EL (cell line): ENCODE results near the gene TMEM205.
A peak's percentile ranks its signal among the peaks of the same experiment; 100 is the strongest.
"Not testable (repeated sequence)": the region's sequence is repeated elsewhere in the genome, so short reads cannot be mapped to it uniquely, and the experiment has no call there.

Experiments used
- DNase-seq: peaks from one replicate; pipeline ENCODE4 v3.0.0-alpha.2; 2016

TMEM205 gene

GRCh38 chr19:11346104-11346940 lies at the start of gene TMEM205, which contains the start of gene CCDC159:
TSS of gene TMEM205 (minus strand) at chr19:11346268. CDS start at chr19:11345619, 649 bp downstream.
TSS of gene CCDC159 (plus strand) at chr19:11346519. CDS start at chr19:11346607, 88 bp downstream.
- DNase-seq = peak; percentile 100

GRCh38 chr19:11390933-11391680 lies 45.0 kb upstream of the TMEM205 start:
- no peak for DNase-seq

DNA sequence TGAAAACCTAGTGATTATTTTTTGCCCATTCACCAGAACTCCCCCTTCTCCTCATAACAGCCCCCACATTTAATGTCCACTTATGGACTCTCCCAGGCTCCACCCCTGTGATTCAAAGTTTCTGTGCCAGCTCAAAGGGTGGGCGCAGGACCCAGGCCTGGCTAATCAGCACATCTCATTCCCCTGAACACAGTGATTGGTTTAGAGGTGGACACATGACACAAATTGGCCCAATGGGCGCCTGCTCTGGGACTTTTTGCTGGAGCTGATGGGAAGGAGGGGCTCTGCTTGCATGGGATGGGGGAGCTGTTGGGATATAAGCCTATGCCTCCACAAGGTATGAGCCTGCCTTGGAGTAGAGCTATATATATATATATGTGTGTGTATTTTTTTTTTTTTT lies 44.3 kb upstream of the TMEM205 start:
- no peak for DNase-seq

- no peak for DNase-seq
Observed at GRCh38 chr19:11387162-11388034, 41.3 kb upstream of the TMEM205 start.

GRCh38 chr19:11384778-11385129 lies 38.7 kb upstream of the TMEM205 start:
- no peak for DNase-seq

DNA sequence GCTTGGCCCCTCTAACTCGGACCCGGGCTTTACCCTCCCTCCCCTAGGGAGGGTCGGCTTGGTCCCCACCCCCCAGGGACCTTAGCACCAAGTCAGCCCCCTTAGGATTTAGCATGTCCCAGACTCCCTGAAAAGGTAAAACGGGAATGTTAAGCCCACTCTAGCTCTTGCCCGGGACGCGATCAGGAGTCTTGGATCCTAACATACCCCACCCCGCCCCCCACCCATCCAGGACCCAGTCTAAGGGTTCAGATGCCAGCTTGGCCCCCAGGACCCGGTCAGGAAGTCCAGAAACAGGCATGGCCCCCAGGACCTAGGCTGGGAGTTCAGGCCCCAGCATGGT lies 37.6 kb upstream of the TMEM205 start:
- no peak for DNase-seq

- DNase-seq = peak; percentile 50
Observed at GRCh38 chr19:11382898-11383705, 37.0 kb upstream of the TMEM205 start.

DNA sequence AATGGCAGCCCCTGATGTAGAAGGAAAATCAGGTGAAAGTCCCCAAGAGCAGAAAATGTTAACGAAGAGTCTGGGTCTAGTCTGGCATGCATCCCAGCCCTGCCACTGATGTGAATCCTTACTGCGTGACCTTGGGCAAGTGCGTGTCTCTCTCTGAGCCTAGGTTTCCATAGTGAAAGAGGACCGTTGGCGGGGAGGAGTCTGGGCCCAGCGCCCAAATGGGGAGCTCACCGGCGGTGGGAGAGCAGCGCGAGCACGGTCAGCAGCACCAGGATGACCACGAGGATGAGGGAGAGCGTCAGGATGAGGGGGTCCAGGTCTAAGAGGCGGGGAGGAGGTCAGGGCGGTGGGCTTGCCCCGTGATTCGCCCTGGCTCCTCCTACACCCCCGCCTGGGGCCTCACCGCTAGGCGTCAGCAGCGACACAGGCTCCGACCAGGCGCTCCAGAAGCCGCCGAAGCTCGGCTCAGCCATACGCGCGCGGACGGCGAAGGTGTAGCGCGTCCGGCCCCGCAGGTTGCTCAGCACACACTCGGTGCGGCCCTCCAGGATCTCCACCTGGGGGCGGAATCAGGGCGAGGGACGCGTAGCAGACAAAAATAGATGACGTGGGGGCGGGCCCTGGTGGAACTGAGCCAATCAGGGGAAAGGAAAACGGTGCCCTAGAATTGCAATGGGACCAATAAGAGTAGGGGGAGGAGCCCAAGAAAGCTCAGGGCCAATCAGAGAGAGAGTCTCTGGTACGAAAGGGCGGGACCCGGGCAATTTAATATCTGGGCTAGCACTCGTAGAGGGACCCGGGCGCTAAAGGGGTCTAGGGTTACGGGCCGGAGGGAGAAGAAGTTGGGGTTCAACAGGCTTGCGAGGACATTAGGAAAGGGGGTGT lies 34.8 kb upstream of the TMEM205 start:
- peak; percentile 98 for DNase-seq

DNA sequence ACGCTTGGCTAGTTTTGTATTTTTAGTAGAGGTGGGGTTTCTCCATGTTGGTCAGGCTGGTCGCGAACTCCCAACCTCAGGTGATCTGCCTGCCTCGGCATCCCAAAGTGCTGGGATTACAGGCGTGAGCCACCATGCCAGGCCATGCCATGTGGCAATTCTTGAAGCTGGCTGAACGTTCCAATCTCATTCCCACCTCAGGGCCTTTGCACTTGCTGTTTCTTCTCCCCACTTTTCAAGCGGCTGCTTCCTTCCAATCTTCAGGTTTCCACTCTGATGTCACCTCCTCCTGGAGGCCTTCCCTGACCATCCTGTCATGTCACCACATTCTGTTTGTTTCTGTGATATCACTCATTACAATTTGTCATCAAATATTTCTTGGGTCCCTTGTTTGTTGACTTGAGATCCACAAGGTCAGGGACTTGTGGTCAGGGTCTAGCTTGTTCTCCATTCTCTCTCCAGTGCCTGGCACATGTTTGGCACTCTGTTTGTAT lies 33.8 kb upstream of the TMEM205 start:
- DNase-seq = no peak

- DNase-seq = not testable (repeated sequence)
Observed at GRCh38 chr19:11379269-11379845, 33.3 kb upstream of the TMEM205 start.

GRCh38 chr19:11378319-11379189 lies 32.5 kb upstream of the TMEM205 start:
- peak; percentile 81 for DNase-seq

- peak; percentile 57 for DNase-seq
Observed at GRCh38 chr19:11377756-11378155, 31.7 kb upstream of the TMEM205 start.

GRCh38 chr19:11377237-11377636 lies 31.2 kb upstream of the TMEM205 start:
- DNase-seq = peak; percentile 89

DNA sequence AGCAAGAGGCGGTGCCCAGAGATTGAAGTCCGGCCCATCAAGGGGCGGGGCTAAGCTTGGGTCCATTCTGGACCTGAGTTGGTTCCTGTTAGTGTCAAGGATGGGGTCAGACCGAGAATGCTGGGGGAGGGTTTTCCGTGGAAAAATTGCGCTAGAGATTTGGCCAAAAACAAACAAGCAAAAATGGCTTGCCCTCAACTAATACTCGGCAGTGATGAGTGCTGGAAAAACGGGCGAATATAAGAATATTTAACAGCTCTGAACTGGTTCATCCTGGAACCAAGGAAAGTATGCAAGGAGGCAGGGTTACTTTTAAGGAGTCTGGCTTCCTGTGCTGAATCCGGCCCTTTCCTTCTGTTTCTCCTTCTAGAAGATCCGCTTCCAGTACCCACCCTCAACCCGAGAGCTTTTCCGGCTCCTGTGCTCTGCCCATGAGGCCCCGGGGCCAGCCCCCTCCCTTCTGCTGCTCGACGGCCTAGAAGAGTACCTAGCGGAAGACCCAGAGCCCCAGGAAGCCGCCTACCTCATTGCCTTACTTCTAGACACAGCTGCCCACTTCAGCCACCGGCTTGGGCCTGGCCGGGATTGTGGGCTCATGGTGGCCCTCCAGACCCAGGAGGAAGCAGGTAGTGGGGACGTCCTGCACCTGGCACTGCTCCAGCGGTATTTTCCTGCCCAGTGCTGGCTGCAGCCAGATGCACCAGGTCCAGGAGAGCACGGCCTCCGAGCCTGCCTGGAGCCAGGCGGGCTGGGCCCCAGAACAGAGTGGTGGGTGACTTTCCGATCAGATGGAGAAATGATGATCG lies 29.3 kb upstream of the TMEM205 start:
- no peak for DNase-seq

- peak; percentile 100 for DNase-seq
Observed at GRCh38 chr19:11374433-11375142, 28.5 kb upstream of the TMEM205 start, which contains the start of gene SWSAP1. TSS of gene SWSAP1 (plus strand) at chr19:11374666. CDS start at chr19:11374681, 15 bp downstream.

DNA sequence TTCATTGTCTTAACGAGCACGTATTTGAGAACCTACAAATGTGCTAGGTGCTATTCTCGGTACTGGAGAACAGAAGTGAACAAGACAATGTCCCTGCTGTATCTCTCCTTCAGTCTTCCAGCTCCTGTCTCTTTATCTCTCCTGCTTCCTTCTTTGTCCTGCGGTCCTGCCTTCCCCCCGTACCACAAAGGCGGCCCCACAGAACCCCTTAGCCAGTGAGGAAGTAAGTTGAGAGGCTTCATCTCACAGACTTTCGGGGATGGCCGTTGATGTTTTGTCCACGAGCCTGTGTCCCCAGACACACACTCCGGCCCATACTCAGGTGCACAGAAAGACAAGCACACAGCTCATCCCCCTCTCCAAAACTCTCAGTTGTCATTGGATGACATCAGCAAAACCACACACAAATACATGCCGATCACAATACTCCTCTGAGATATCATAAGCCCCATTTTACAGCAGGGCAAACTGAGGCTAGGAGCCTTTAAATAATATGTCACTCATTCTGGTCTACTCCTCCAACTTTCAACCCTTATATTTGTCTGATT lies 27.9 kb upstream of the TMEM205 start:
- DNase-seq = no peak

GRCh38 chr19:11373166-11373884 lies 27.3 kb upstream of the TMEM205 start:
- DNase-seq = no peak
